HFFc6 (cell line): ENCODE results near the gene POMGNT1. TPM values are rescaled to one million over a fixed set of nuclear protein-coding genes. Genes with fewer than 3 reads are reported as not detected.
A peak's percentile ranks its signal among the peaks of the same experiment; 100 is the strongest.
"Not testable (repeated sequence)": the region's sequence is repeated elsewhere in the genome, so short reads cannot be mapped to it uniquely, and the experiment has no call there.

Experiments used
- DNase-seq: peaks from one replicate; pipeline ENCODE4 v3.0.0-alpha.2; 2018
- H3K27ac Mint-ChIP-seq: 2 replicates; pipeline ENCODE4 v1.8.0; 2020; ENCODE audit warnings: mild to moderate bottlenecking, mixed read lengths
- H3K27me3 Mint-ChIP-seq: 2 replicates; pipeline ENCODE4 v1.8.0; 2021; ENCODE audit warnings: mild to moderate bottlenecking, moderate library complexity, mixed read lengths; ENCODE audit not compliant: insufficient read depth
- H3K36me3 Mint-ChIP-seq: 2 replicates; pipeline ENCODE4 v1.8.0; 2021; ENCODE audit warnings: low read depth, mixed read lengths
- H3K4me1 Mint-ChIP-seq: 2 replicates; pipeline ENCODE4 v1.8.0; 2020; ENCODE audit warnings: low read depth, mixed read lengths
- H3K4me3 Mint-ChIP-seq: 2 replicates; pipeline ENCODE4 v1.8.0; 2020; ENCODE audit warnings: mild to moderate bottlenecking, moderate library complexity, mixed read lengths
- H3K9me3 Mint-ChIP-seq: 2 replicates; pipeline ENCODE4 v1.8.0; 2020; ENCODE audit warnings: mild to moderate bottlenecking, mixed read lengths
- CTCF ChIP-seq: fragments of 200-600 bp; sonication (generic); IDR thresholded peaks from 2 replicates; pipeline ENCODE4 v1.5.0; 2021; ENCODE audit warnings: antibody characterized with exemption, mild to moderate bottlenecking
- long read RNA-seq: library from polyadenylated mRNA; unstranded; transcript quantifications from one replicate; pipeline ENCODE4 v2.0.0, GENCODE V29; 2019
- total RNA-seq, 6 experiments: library from RNA; stranded (reverse); fragmentation: NEBNext Ultra II Directional; extraction: Animal tissue kit (Norgen Biotek cat#: 25700); gene quantifications; 2 replicates in 1 of 6; 3 replicates in 5 of 6; pipeline ENCODE4 v1.2.3, GENCODE V29; 2021

The POMGNT1 gene
- total RNA-seq = 100 to 1,000 TPM; 103 to 125 (median 119) TPM
- long read RNA-seq, transcript POMGNT1-201 (22 exons, 2,728 nt) = major isoform, 24 of 58 reads
- long read RNA-seq, partial matches to known transcripts = 17 of 58 reads
- long read RNA-seq, other reads (novel, unspliced or antisense) = 17 of 58 reads

- Mint-ChIP-seq H3K9me3 (no peaks in the 10 kb centered on the region), H3K27me3 (no peaks in the 10 kb centered on the region), H3K4me3 (peak within 1 kb of the TSS; percentile 92), H3K27ac (peak within 1 kb of the TSS; percentile 78), H3K4me1 (peaks cover 22% of the 10 kb centered on the region), H3K36me3 (no peaks in the 10 kb centered on the region)
- DNase-seq = peak; percentile 44
- no peak; the same call in 1 of the 2 replicates for TF ChIP-seq CTCF
Observed at GRCh38 chr1:46197964-46198811, at the start of gene POMGNT1. Gene POMGNT1 (minus strand): TSS chr1:46198434. CDS start chr1:46197821, 613 bp downstream.

- peak within 1 kb of the TSS; percentile 96 for H3K4me3 Mint-ChIP-seq
- H3K9me3 Mint-ChIP-seq = no peaks in the 10 kb centered on the region
- no peak for TF ChIP-seq CTCF
- peak within 1 kb of the TSS; percentile 98 for H3K27ac Mint-ChIP-seq
- no peaks in the 10 kb centered on the region; the same call in 1 of the 2 replicates for H3K36me3 Mint-ChIP-seq
- peaks cover 30% of the 10 kb centered on the region for H3K4me1 Mint-ChIP-seq
- peak; percentile 99 for DNase-seq
- no peaks in the 10 kb centered on the region; the same call in 1 of the 2 replicates for H3K27me3 Mint-ChIP-seq
Observed at GRCh38 chr1:46247436-46248121, 49.3 kb upstream of the POMGNT1 start, which contains the start of gene RAD54L. Gene RAD54L (plus strand): TSS chr1:46247763. CDS start chr1:46248406, 643 bp downstream.

- Mint-ChIP-seq H3K4me3 (peak overlapping the region; percentile 96), H3K27me3 (no peaks in the 10 kb centered on the region; the same call in 1 of the 2 replicates), H3K9me3 (no peaks in the 10 kb centered on the region), H3K4me1 (peaks cover 30% of the 10 kb centered on the region), H3K27ac (peak overlapping the region; percentile 98), H3K36me3 (no peaks in the 10 kb centered on the region; the same call in 1 of the 2 replicates)
- peak; percentile 49 for DNase-seq
- TF ChIP-seq CTCF = peak; percentile 29; the same call in 1 of the 2 replicates
Observed at GRCh38 chr1:46246548-46247435, 48.6 kb upstream of the POMGNT1 start.

- peak overlapping the region; percentile 98 for H3K27ac Mint-ChIP-seq
- DNase-seq, H3K36me3 Mint-ChIP-seq, H3K27me3 Mint-ChIP-seq, H3K9me3 Mint-ChIP-seq: not testable (repeated sequence)
- peak overlapping the region; percentile 96; the same call in 1 of the 2 replicates for H3K4me3 Mint-ChIP-seq
- peaks cover 30% of the 10 kb centered on the region for H3K4me1 Mint-ChIP-seq
Observed at GRCh38 chr1:46246136-46246535, 47.9 kb upstream of the POMGNT1 start.

- TF ChIP-seq CTCF = peak; percentile 75
- H3K4me3 Mint-ChIP-seq = no peak overlapping the region
- H3K9me3 Mint-ChIP-seq = peaks cover 1% of the 10 kb centered on the region; the same call in 1 of the 2 replicates
- no peak overlapping the region for H3K27ac Mint-ChIP-seq
- peaks cover 29% of the 10 kb centered on the region for H3K4me1 Mint-ChIP-seq
- no peaks in the 10 kb centered on the region; the same call in 1 of the 2 replicates for H3K36me3 Mint-ChIP-seq
- H3K27me3 Mint-ChIP-seq = no peaks in the 10 kb centered on the region; the same call in 1 of the 2 replicates
- DNase-seq = peak; percentile 39
Observed at GRCh38 chr1:46244656-46245371, 46.6 kb upstream of the POMGNT1 start.

DNA sequence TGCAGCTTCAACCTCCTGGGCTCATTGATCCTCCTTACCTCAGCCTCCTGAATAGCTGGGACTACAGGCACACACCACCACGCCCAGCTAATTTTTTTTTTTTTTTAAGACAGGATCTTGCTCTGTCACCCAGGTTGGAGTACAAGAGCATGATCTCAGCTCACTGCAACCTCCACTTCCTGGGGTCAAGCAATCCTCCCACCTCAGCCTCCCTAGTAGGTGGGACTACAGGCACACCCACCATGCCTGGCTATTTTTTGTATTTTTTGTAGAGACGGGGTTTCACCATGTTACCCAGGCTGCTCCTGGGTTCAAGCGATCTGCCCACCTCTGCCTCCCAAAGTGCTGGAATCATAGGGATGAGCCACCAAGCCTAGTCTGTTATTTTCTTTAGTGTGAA is 45.6 kb upstream of the POMGNT1 start:
- not testable (repeated sequence) for H3K27ac Mint-ChIP-seq, H3K36me3 Mint-ChIP-seq, DNase-seq, H3K27me3 Mint-ChIP-seq, H3K9me3 Mint-ChIP-seq, H3K4me3 Mint-ChIP-seq
- peaks cover 19% of the 10 kb centered on the region for H3K4me1 Mint-ChIP-seq
